Activated T-cell treated with anti-CD3 and anti-CD28 coated beads for 48 hours (primary cell): ENCODE results near the gene FAM20A.

Source experiments
- DNase-seq: peaks from one replicate; pipeline ENCODE4 v3.0.0-alpha.2; 2020; ENCODE audit warnings: low read depth

The FAM20A gene

DNA sequence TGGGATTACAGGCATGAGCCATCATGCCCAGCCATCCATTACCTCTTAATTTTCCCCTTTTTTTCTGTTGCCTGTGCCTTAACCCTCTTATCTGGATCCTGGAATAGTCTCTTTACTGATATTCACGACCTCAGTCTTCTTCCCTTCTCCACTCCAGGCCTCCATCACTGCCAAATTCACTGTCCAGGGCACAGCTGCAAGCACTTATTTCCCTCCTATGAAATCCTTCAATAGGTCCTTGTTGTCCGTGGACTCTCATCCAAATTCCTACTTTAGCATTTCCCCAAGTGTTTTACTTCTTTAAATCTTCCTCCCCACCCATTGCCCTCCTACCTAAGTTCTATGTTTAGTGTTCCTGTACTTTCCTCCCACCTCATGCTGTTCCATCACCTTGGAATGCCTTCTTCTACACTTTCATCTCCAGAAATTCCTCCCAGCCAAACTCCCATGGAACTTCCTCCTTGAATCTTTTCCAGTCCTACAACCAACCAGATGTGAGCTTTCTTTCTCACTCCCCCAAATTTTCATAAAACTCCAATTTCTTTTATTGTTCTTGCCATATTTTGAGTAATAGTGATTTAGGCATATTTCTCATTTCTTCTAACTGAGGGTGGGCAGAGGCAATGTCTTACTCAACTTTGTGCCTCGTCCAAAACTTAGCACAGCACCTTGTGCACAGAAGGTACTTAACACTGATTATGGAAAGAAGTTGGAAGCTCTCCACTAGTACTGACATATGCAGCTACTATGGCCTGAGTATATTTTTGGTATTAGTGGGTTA lies 35.3 kb downstream of the FAM20A start:
- no peak for DNase-seq

DNA sequence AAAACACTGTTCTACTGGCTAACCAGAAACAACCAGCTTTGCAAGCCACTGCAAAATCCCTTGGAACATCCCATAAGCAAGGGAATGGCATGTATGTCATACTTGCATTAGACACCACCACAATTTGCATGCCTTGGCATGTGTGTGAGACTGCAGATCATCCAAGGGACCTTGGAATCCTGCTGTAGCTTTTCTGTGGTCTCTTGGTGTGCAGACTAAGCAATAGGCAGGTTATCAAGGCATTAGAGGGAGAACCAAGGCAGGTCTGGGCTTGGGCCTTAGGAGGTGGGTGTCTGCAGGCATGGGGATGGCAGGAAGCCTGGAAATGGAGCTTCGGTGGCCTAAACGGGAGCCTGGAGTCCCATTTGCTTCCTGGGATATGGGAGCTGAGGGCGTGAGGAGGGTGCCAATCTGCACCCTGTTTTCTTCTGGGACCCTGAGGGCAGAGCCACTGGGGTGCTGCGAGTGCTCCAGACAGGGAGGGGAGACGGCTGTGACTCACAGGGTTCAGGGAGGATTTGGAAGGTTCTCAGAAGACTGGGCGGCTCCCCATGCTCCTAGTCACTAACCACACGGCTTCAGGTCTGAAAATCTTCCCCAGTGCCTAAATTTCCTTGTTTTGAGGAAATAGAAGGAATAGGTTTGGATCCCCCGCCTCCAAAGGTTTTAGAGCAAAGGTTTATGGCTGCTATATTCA lies 36.6 kb downstream of the FAM20A start:
- no peak for DNase-seq

DNA sequence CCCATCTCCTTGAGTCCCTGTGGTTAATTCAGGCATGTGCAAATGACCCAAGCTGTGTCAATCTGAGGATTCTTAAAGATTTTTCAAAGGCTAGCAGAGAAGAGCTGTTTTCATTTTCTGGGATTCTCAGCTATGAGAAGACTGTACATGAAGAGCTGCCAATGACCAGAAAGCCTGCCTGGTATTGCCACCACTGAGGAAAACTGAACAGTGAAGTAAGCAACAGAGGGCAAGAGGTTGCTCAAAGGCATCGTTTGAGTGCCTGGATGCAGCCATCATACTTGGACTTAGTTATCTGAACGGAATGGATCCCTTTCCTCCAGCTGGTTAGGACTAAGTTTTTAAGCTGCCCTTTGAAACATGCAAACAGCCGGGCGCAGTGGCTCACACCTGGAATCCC lies 38.4 kb downstream of the FAM20A start:
- no peak for DNase-seq

DNA sequence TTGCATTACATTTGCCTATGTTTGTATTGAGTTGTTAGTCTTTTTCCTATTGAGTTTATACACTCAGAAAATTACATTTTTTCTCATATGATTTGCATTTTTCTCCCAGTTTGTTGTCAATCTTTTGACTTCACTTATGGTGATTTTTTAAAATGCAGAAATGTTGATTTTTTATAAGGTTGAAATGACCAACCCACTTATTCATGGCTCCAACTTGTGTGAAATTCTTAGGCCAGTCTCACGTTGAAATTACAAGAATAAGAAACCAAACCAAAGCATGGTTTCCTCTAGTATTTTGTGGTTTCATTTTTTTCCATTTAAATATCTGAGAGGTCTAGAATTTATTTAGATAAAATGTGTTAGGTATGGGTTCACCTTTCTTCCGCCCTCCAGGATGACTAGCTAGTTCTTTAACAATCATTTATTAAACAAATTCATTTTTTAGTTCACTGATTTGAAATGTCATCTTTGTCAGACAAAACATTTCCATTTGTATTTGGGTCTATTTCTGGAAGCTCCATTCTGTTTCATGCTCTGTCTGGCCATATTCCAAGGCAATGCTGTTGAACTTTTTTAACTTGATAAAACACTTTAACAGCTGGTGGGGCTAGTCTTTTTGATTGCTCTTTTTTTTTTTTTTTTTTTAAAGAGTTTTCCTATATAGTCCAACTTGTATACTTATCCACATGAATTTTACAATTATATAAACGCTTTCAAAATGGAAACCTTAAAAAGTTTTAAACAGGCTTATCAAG lies 40.0 kb downstream of the FAM20A start:
- no peak for DNase-seq

DNA sequence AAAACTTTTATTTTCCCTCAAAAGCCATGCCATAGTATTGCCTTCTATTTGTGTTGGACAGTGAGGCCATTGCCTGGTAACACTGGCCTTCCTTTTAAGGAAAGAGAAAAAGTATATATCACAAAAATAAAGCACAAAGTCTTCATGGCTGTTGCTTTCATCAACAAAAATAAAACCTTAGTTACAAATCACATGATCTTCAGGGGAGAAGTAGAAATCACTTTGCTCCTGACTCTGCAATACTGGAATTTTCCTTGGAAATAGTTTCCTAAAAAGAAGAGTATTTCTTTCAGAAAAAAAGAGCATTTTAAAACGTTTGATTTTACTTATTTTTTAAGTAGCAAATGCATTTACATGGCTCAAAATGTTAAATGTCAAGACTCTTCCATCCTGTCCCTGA lies 41.9 kb downstream of the FAM20A start:
- no peak for DNase-seq

DNA sequence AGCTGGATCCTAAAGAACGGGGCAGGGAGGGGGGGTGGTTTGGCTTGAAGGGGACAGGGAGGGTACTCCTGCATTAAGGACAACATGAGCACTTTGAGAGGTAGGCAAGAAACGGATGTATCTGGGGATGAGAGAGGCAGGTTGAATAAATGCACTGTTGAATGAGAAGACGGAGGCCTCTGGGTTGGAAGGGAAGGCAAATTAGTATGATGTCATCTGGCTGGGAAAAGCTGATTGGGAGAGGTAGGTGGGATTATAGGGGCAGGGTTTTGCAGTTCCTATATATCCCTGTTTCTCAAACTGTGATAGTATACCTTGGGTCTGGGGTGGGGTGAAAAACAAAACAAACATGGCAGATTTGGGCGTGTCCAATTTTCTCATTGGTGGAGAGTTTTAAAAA lies 44.6 kb downstream of the FAM20A start:
- DNase-seq, result no peak

DNA sequence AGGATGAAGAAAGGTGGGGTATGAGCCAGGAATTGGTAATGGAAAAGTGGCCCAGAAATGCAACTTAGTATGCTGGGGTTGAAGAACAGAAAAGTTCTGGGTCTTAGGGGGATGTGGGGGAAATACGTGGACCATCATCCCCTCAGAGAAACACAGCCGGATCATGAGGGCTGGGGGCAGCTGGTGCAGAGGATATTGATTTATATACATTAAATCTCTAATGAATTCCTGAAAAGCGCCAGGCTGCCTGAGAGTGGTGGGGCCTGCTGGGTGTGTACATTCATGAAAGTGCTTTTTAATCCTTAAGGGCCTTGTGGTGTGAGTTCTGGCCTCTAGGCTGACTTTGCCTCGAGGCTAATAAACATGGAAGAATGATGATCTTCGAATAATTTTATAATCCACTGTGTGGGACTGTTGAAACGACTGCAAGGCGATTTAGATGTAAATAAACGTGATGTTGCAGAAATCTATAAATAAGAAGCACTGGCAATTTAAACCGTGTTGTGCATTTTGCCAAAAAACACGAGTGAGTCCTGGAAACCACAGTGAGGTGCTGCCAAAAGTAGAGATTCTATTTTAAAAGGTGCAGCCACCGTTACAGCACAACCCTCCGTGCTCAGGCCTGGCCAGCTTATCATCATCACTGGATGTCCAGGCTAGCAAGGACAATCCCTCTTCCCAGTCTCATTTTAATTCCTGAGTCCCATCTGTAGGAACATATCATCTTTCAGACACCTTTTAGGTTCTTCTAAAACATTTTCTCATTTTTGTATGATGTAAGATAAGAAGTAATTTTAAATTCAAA lies 56.9 kb downstream of the FAM20A start:
- DNase-seq, result no peak

DNA sequence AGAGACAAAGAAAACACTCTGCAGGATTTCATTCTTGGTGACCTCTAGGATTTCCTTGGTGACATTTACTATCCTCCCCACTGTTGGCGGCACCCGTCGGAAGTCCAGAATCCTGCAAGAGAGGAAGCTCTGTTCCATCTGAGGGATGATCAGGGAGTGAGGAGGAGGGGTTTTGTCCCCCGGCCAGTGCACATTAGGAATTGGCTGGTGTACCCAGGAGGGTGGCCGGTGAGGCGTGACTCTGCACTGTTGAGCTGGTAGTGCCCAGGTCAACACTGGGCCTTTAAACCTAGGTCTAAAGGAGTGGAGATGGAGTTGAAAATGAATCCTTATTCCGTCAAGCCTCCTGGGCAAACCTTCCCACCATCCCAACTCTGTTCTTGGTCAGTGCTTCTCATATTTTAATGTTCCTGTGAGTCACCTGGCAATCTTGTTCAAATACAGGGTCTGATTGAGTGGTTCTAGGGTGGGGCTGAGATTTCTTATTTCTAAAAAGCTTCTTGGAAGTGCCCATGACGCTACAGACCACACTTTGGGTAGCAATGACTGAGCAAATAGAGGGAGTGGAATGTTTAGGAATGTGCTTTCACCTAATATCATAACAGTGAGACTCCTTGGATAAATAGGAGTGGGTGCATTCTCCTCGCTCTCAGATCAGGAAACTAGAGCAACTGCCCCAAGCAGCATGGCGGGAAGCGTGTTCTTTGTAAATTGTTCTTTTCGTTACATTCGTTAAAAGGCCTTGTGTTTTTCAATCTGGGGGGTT lies 58.3 kb downstream of the FAM20A start:
- DNase-seq, result no peak

DNA sequence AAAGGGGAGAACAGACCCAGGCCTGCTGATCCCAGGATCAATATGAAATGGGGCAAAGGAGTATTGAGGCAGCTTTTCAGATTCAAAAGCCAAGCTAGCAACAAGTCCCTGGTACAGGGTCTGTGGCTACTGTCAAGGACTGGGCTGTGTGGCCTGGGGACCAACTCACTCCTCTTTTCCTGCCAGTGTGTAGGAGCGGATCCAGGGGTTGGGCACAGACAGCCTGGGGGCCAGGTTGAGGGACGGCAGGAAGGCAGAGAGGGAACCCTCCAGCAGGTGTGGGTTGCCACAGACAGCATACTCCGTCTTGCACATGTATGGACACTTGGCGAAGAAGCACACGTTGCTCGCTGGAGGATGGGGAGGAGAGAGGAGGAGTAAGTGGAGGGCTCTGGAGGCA lies 59.4 kb downstream of the FAM20A start:
- no peak for DNase-seq

DNA sequence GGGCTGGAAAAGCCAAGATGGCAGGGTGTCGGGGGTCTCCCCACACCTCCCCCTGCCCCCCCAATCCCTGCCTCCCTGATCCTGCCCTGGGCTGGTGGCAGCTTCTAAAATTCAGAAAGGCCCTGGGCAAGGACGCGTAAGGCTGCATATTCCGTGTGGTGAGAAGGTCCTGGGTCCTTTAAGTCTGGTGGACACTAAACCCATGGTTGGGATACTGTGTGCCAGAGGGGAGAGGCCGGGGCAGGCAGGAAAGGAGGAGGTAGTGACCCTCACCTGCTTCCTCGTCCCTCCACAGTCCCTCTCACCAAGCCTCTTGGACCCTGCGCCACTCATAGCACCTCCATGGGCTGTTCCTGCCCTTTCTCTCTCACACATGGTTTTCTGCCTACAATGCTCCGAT lies 60.2 kb downstream of the FAM20A start:
- no peak for DNase-seq

DNA sequence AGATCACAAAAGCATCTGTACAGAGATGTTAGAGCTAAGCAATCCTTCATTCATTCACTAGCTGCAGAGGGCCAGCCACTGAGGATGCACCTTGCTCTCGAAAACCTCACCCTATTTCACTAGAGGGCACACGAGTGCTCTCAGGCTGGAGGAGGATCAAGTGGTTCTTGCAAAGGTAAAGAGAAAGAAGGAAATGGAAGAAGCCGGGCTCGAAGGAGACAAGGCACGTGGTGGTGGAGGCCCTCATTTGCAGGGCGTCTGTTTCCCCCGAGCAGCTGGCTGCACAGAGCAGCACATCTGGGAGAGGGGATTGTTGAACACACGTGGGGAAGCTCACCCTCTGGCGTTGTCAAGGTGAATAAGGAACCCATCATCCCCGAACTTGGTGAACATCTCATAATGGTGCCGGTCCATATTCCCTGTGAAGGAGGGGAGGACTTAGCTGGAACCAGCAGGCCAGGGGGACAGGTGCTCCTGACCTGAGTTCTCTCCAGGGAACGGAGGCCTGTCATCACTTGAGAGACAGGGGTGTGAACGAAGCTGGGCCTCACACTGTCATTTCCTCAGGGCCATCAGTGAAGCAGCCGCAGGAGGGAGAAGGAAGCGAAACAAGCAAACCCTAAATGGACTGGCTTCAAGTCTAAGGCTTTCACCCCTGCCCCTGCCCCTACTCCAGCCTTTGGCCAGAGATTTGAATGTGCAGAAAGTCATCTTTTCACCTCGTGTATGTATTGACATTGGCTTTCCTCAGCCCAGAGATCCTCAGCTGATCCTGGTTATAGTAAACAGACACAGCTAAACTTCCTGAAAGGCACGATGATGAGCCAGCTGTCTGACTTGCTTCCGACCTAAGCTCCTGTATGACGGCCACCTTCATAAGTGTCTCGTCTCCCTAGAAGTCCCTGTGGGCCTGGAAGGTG lies 61.4 kb downstream of the FAM20A start:
- no peak for DNase-seq

DNA sequence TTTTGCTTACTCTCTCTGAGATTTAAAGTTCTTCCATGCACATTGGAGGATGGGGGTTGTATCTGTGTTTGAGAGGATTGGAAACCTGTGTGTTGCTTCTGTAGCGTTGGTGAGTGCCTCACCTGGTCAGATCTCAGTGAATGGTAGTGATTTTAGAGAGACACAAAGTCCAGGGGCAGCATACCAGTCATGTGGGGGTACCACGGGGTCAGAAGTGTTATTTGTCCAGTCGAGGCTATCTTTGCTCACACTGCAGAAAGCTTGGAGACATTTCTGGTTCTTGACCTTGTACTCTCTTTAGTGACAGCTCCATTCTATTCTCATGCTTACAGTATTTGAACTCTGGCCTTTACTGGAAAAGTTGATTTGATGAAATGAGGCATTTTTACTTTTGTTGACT lies 65.2 kb downstream of the FAM20A start:
- no peak for DNase-seq

DNA sequence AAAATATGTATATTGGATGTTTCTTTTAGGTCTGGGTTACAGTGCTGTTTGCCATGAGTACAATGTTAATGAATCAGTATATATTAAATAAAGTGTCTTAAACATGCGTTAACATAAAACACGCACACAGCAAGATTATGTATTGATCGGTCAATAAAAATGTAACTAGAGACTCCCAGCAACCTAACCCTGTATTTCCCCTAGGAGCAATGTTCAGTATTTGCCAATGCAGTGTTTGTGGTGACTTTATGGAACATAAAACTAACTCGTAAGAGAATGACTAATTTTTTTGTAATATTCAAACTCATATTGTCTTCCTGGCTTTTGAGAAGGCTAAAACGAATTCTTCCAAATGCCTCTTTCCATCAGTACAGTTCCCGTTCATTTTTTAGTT lies 66.5 kb downstream of the FAM20A start:
- DNase-seq, result no peak

DNA sequence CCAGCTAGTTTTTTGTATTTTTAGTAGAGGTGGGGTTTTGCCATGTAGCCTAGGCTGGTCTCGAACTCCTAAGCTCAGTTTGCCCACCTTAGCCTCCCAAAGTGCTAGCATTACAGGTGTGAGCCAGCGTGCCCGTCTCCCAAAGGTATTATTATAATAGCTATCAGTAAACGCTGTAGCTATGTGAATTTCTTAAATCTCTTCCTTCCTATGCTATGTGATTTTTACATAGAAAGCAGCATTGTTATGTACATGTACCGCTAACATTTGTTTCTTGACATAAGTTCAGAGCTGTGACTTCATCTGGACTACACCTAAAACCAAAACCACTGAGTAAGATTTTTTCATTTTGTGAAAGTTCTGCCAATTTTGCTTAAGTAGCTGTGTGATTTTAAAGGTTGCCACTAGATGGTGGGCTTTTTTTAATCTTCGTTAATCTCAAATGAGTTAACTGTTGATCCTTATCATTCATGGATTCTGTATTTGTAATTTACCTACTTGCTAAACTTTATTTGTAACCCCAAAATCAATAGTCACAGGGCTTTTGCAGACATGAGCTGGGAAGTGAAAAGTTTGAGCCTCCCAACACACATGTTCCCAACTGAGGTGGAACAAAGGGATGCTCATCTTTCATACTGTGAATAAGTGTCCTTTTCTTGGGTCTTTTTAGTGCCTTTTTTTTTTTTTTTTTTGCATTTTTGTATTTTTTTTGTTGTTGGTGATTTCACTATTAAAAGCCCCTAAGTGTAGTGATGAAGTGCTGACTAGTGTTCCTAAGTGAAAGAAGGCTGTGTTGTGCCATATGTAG lies 67.1 kb downstream of the FAM20A start:
- no peak for DNase-seq

DNA sequence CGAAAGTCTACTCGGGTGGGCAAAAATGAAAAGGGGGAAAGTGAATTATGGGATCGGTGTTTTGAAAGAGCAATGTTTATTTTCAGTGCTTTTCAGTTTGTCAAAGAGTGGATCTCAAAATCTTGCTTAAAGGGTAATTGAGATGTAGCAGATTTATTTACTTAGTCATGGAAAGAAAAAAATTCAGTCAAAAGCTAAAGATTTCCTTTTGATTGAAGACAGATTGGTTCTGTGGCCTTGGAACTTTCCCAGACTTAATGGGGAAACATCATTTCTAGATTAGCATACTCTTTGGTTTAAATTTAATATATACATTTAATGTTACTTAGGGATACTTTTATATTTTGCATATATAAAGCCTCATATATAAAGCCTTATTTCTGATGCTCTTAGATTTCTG lies 68.3 kb downstream of the FAM20A start:
- DNase-seq, result no peak

DNA sequence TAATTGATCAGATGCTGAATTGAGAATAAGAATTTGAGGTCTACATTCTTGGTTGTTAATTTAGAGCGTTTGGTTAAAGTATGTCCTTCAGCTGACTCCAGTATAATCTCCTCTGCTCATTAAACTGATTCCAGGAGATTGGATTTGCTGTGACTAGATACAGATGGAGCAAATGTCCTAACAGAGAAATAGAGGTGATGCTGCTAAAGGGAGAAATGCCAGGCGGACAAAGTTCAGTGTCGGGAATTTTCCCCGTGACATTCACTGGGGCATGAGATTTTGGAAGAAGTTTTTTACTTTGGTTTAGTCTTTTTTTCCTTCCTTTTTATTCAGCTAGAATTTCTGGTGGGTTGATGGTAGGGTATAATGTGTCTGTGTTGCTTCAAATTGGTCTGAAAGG lies 69.9 kb downstream of the FAM20A start:
- DNase-seq, result no peak

DNA sequence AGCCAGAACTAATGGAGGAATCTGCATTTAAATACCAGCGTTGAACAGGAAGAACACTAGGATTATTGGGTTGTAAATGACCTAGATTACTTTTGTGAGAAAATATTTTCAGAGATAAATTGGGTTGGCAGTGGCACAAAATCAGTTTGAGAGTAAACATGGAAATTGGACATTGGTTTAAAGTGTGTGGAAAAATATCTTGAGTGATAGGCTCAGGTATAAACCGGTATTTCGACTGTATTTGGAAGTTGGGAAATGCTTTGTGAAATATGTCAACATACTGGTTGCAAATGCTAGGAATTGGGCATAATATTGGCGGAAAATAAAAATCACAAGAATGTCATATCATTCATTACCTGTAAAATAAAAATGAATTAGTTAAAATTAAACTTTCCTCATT lies 73.9 kb downstream of the FAM20A start:
- DNase-seq, result no peak

DNA sequence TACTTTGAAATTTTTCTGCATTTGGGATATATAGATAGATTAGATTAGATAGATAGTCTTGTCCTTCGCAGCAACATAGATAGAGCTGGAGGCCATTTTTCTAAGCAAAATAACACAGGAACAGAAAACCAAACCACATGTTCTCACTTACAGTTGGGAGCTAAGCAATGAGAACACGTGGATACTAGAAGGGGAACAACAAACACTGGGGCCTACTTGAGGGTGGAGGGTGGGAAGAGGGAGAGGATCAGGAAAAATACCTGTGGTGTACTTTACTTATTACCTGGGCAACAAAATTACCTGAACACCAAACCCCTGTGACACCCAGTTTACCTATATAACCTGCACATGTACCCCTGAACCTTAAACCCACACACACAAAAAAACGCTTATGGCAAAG lies 74.6 kb downstream of the FAM20A start:
- DNase-seq, result no peak

DNA sequence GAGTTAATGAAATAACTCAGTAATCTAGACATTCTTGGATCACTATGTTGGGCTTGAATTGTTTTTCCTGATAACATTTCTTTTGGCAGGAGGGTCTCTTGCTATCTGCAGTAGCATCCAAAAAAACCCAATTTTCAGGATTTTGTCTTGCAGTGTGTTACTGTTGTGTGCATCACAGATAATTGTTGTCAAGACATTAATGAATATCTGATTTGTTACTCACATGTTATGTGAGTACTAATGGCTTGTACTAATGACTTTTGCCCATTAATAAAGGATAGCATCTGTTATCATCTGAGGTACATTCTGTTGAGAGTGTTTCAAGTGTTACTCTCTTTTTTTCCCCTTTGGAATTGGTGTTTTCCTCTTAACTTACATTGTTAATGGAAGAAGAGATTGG lies 78.9 kb downstream of the FAM20A start:
- no peak for DNase-seq

DNA sequence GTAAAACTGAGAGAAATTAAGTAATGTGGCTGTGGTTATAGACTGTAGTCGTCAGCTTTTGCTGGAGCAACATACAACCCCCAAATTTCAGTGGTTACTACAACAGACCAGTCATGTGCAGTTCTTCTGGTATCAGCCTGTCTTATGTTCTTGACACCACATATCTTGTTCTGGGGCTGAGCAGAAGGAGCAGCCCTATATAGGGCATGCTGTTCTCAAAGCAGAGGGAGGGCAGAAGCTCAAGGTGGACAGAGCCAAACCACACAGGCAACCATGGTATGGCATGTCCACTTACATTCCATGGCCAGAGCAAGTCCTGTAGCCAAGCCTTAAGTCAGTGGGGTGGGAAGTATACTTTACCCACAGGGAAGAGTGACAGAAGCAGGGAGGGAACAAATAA lies 81.3 kb downstream of the FAM20A start:
- DNase-seq, result no peak
